GM18517 (cell line): ENCODE data around the gene IQGAP2.

ENCODE experiments used
- ATAC-seq: cut with Tn5 transposase; IDR thresholded peaks from one replicate; pipeline ENCODE4 v1.9.1; 2021; ENCODE audit warnings: mild to moderate bottlenecking, moderate library complexity; ENCODE audit not compliant: unreplicated experiment

The IQGAP2 gene

GRCh38 chr5:76703707-76704106, 300.6 kb downstream of the IQGAP2 start:
- no peak for ATAC-seq

DNA sequence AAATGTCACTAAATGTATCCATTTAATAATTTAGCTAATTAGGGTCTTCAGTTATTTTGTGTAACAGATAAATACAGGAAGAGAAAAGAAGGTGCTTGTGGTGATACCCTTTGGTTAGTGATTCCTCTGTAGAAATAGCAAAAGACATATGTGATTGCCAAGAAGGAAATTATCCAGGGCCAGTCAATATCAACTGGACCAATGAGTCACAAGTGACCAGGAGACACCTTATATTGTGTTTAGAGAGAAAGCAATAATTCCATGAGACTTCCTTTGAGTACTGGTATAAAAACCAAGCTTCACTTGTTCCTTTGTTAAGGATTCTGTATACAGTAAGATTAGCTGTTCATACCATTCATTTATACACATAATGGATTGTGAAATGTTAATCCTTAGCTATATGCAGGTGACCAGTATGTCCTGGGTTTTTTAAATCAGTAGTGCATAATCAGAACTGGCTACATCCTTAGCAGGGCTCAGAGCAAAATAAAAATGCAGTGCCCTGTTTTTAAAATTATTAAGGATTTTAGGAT, 301.1 kb downstream of the IQGAP2 start:
- no peak for ATAC-seq

GRCh38 chr5:76705574-76705973, 302.5 kb downstream of the IQGAP2 start:
- no peak for ATAC-seq

DNA sequence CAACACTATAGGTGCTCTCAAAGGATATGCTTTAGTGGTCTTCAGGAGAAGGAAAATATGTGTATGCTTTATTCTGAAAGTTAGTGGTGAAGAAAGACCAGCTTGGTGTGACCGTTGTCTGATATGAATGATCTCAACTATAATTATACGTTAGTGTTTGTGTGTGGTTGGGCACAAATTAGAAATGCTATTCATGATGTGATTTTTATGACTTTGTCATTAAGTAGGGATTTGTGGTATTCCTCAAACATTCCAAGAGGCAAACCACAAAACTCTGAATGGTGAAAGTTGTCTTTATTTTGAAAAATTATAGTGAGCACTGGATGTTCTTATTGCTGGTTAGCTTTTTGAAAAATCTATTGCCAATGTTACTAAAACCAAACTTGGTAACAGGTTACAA, 306.7 kb downstream of the IQGAP2 start:
- no peak for ATAC-seq

GRCh38 chr5:76710991-76711390, 307.9 kb downstream of the IQGAP2 start:
- ATAC-seq, result no peak

DNA sequence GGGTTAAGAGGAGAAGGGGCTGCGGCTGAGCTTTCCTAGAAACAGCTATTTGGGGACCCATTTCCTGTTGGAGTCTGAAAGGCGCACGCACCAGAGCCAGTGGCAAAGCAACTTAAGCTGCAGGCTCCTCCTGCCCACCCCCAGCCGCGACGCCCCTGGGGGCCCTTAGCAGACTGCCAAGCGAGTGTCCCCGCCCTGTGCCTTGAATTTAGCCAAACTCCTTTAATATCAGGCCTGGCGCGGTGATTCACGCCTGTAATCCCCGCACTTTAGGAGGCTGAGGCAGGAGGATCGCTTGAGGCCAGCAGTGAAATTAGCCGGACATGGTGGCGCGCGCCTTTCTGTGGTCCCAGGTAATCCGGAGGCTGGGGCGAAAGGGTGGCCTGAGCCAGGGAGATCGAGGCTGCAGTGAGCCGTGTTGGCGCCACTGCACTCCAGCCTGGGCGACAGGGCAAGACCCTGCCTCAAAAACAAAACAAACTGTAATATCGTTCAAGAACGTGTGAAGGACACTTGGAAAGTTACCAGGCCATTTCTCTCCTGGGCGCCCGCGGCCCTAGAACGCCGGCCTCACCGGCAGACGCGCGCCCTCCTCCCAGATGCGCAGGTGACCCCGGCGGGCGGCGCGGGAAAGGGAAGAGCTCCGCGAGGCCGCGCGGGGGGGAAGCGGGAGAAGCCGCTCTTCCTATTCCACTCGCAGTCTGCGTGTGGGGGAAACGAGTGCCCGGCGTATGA, 311.8 kb downstream of the IQGAP2 start:
- ATAC-seq, result no peak

DNA sequence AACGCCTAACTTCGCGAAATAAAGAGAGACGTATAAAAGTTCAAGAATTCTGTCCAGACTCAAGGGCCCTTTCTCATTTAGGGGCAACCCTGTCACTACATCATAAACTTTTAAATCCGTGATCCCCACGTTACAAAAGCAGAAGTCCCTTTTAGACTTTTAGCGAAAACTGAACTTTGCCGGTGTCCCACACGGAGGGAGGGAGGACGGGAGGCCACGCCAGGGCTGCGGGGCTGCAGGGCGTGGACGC, 312.3 kb downstream of the IQGAP2 start:
- ATAC-seq, result no peak

GRCh38 chr5:76715736-76716455, 312.8 kb downstream of the IQGAP2 start, which contains the start of gene F2R:
TSS of gene F2R (plus strand) at chr5:76716126. CDS start at chr5:76716308, 182 bp downstream.
- no peak for ATAC-seq

DNA sequence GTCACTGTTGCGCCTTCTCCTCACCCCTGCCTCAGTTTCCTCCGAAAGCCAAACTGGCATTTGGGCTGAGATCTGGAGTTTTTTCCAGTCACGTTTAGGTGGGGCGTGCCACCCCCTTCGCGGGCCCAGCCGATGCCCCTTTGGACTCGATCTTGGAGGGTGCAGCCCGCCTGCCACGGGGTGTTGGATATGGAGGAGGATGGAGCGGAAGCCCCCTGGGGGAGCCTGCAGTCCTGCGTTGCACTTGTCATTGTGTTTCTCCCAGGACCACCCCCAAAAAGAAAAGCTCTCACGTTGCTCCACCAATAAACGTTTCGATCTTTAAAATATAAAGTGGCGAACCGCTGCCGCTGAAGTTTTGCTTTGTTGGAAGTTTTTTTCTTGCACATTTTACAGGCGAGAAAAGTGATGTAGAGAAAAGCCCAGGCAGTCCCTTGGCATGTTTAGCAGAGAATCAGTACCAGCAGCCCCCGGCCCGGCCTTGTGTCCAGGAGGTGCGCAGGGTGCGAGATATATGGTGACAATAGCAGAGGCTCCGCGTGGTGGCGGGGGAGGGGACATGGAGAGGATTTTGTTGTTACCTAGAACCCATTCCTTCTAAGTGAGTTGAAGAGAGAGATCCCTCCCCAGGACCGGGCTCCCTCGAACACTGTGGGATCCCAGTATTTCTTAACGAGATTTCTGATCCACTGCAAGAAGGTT, 313.5 kb downstream of the IQGAP2 start:
- no peak for ATAC-seq

- ATAC-seq, result no peak
These were observed 314.4 kb downstream of the IQGAP2 start for GRCh38 chr5:76717222-76718083.

GRCh38 chr5:76718381-76718832, 315.3 kb downstream of the IQGAP2 start:
- no peak for ATAC-seq

GRCh38 chr5:76718880-76719279, 315.8 kb downstream of the IQGAP2 start:
- no peak for ATAC-seq

DNA sequence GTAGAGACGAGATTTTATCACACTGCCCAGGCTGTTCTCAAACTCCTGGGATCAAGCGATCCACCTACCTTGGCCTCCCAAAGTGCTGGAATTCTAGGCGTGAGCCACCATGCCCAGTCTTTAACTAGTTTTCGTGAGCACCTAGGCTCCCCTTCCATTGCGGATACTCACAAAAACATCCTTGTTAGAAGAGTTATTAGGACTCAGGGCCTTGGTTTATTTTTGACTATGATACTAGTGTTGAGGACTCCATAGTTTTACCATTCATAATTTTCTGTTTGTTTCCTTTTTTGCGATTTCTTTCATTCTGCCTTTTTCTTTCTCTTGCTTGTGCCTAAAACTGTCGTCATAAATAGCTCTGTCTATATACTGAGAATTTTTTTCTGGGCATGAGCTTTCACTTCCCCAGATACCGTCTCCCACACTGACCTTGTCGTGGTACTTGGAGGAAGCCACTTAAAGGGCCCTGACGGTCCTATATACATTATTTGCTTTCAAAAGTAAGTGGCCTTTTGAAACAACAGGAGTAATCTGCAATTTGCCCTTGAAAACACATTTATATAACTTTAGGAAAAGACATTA, 318.0 kb downstream of the IQGAP2 start:
- peak; percentile 90 for ATAC-seq

DNA sequence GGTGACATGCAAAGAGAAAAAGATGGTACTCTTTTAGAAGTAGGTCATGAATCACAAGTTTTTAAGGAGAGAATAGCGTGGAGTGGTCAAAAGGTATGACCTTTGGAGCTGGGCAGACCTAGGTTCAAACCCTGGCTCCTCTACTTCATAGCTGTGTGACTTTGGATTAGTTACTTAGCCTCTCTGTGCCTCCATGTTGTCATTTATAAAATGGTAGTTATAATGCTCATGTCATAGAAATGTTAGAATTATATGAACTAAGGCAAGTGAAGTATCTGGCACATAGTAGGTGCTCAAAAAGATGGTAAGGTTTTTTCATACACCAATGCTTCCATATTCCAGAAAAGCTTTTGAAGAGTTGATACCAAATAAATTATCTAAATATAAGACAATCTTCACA, 320.2 kb downstream of the IQGAP2 start:
- ATAC-seq, result no peak

GRCh38 chr5:76723906-76724305, 320.8 kb downstream of the IQGAP2 start:
- no peak for ATAC-seq

DNA sequence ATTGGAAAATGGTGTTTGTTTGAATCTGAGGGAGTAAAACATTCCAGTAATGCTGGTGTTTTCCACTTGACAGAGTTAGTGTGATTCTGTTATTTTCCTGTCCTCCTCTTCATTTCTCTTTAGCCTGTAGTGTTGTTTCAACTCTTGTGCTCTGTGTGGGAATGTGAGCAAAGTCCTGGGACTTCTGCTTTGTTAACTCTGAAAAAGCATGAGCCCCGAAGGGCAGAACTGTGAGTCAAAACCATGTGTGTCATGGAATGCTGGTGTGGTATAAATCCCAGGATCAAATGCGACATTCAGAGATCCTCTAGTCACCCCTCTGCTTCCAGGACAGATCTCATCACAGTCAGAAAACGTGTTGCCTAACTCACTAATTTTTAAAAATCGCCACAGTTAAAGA, 321.8 kb downstream of the IQGAP2 start:
- ATAC-seq, result no peak

DNA sequence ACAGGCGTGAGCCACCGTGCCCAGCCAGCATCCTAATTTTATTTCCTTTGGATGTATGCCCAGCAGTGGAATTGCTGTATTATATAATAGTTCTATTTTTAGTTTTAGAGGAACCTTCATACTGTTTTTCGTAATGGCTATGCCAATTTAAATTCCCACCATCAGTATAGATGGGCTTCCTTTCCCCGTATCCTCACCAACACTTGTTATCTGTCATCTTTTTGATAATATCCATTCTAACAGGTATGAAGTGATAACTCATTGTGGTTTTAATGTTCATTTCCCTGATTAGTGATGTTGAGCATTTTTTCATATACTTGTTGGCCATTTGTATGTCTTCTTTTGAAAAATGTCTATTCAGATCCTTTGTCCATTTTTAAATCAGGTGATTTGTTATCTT, 325.9 kb downstream of the IQGAP2 start:
- no peak for ATAC-seq

DNA sequence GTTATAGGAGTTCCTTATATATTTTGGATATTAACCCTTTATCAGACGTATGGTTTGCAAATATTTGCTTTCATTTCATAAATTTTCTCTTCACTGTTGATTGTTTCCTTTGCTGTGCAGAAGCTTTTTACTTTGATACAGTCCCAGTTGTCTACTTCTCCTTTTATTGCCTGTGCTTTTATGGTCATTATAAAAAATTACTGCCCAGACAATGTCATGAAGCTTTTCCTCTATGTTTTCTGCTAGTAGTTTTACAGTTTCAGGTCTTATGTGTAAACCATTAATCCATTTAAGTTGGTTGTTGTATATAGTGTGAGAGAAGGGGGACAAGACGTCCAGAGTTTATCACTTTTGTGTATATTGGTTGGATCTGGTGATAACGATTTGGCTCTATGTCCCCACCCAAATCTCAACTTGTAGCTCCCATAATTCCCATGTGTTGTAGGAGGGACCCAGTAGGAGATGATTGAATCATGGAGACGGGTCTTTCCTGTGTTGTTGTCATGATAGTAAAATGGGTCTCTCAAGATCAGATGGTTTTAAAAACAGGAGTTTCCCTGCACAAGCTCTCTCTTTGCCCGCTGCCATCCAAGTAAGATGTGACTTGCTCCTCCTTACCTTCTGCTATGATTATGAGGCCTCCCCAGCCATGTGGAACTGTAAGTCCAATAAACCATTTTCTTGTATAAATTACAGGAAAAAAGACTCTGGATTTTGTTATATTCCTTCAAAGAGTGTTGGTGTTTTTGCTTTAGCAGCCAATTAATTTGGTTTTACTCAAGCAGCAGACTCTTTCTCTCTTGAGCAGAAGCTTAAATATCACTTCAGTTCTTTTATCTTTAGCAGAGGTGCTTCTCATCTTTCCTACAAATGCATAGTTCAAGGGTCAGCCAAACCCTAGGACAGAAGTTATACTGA, 326.5 kb downstream of the IQGAP2 start:
- no peak for ATAC-seq

GRCh38 chr5:76732405-76733048, 329.4 kb downstream of the IQGAP2 start:
- no peak for ATAC-seq
